WTC11 (cell line): ENCODE results near the gene USH1G. TPM values are rescaled to one million over a fixed set of nuclear protein-coding genes. Genes with fewer than 3 reads are reported as not detected.

Source experiments
- ATAC-seq: fragments of 200-7000 bp; cut with Tn5 transposase; 2 replicates; pipeline ENCODE4 v1.10.0; 2021; ENCODE audit warnings: mild to moderate bottlenecking, moderate library complexity
- CTCF ChIA-PET: fragments of 300-600 bp; sonication (Branson Sonifier 250); formaldehyde crosslinking; loops from one replicate; lab custom pipeline; 2021; ENCODE audit warnings: antibody characterized with exemption; lab: Charles Lee
- POLR2A ChIA-PET: fragments of 350-600 bp; sonication (Branson Sonifier 250); formaldehyde crosslinking; loops from one replicate; lab custom pipeline; 2021; ENCODE audit warnings: antibody characterized with exemption; lab: Charles Lee
- DNase-seq: peaks from one replicate; pipeline ENCODE4 v3.0.0; 2021; ENCODE audit warnings: low spot score
- H3K27ac Mint-ChIP-seq: 2 replicates; pipeline ENCODE4 v1.8.0; 2021; ENCODE audit warnings: mixed read lengths
- H3K27me3 Mint-ChIP-seq: 2 replicates; pipeline ENCODE4 v1.8.0; 2021; ENCODE audit warnings: low read depth, mild to moderate bottlenecking, moderate library complexity, mixed read lengths
- H3K36me3 Mint-ChIP-seq: 2 replicates; pipeline ENCODE4 v1.8.0; 2021; ENCODE audit warnings: mixed read lengths
- H3K4me1 Mint-ChIP-seq: 2 replicates; pipeline ENCODE4 v1.8.0; 2022; ENCODE audit warnings: mixed read lengths
- H3K4me3 Mint-ChIP-seq: 2 replicates; pipeline ENCODE4 v1.8.0; 2021; ENCODE audit warnings: mild to moderate bottlenecking, moderate library complexity, mixed read lengths
- H3K9me3 Mint-ChIP-seq: 2 replicates; pipeline ENCODE4 v1.8.0; 2021; ENCODE audit warnings: mixed read lengths
- ATF1 ChIP-seq: sonication (generic); formaldehyde crosslinking; IDR thresholded peaks from 2 replicates; pipeline ENCODE4 v1.8.1; 2023; ENCODE audit warnings: mild to moderate bottlenecking, moderate library complexity, missing genetic modification reagents
- CREM ChIP-seq: sonication (generic); formaldehyde crosslinking; IDR thresholded peaks from 2 replicates; pipeline ENCODE4 v1.8.1; 2022; ENCODE audit warnings: mild to moderate bottlenecking, missing genetic modification reagents, moderate library complexity
- ELF4 ChIP-seq: sonication (generic); formaldehyde crosslinking; IDR thresholded peaks from 2 replicates; pipeline ENCODE4 v1.8.1; 2022; ENCODE audit warnings: low read depth, mild to moderate bottlenecking, moderate library complexity, missing genetic modification reagents
- EMX1 ChIP-seq: fragments of 250-450 bp; sonication (Bioruptor Pico); IDR thresholded peaks from 2 replicates; pipeline ENCODE4 v1.8.0; 2021; ENCODE audit warnings: mild to moderate bottlenecking
- ESRRA ChIP-seq: sonication (generic); formaldehyde crosslinking; IDR thresholded peaks from 2 replicates; pipeline ENCODE4 v1.8.1; 2022; ENCODE audit warnings: mild to moderate bottlenecking, missing genetic modification reagents, borderline replicate concordance
- HMGA2 ChIP-seq: fragments of 250-450 bp; sonication (Bioruptor Pico); IDR thresholded peaks from 2 replicates; pipeline ENCODE4 v1.4.0; 2021; ENCODE audit warnings: mild to moderate bottlenecking, moderate library complexity
- KAT7 ChIP-seq: sonication (generic); formaldehyde crosslinking; IDR thresholded peaks from 2 replicates; pipeline ENCODE4 v1.8.1; 2023; ENCODE audit warnings: missing genetic modification reagents, mild to moderate bottlenecking, borderline replicate concordance
- NFATC4 ChIP-seq: fragments of 250-450 bp; sonication (Bioruptor Pico); IDR thresholded peaks from 2 replicates; pipeline ENCODE4 v1.9.0; 2021; ENCODE audit warnings: mild to moderate bottlenecking
- NFYB ChIP-seq: sonication (generic); formaldehyde crosslinking; conservative IDR thresholded peaks from 2 replicates; pipeline ENCODE4 v1.8.0; 2022; ENCODE audit warnings: low read depth, missing genetic modification reagents
- OVOL2 ChIP-seq: fragments of 250-450 bp; sonication (Bioruptor Pico); IDR thresholded peaks from 2 replicates; pipeline ENCODE4 v1.9.0; 2021; ENCODE audit warnings: mild to moderate bottlenecking, borderline replicate concordance
- RELA ChIP-seq: sonication (generic); formaldehyde crosslinking; IDR thresholded peaks from 2 replicates; pipeline ENCODE4 v1.8.1; 2022; ENCODE audit warnings: missing genetic modification reagents, mild to moderate bottlenecking, borderline replicate concordance
- SMAD4 ChIP-seq: sonication (generic); formaldehyde crosslinking; IDR thresholded peaks from 2 replicates; pipeline ENCODE4 v1.8.0; 2022; ENCODE audit warnings: mild to moderate bottlenecking, missing genetic modification reagents
- SOX15 ChIP-seq: fragments of 250-450 bp; sonication (Bioruptor Pico); IDR thresholded peaks from 2 replicates; pipeline ENCODE4 v1.9.0; 2021; ENCODE audit warnings: mild to moderate bottlenecking
- TEAD4 ChIP-seq: sonication (generic); formaldehyde crosslinking; IDR thresholded peaks from 2 replicates; pipeline ENCODE4 v1.8.0; 2022; ENCODE audit warnings: mild to moderate bottlenecking, missing genetic modification reagents
- ZNF121 ChIP-seq: sonication (generic); formaldehyde crosslinking; IDR thresholded peaks from 2 replicates; pipeline ENCODE4 v1.8.0; 2023; ENCODE audit warnings: missing genetic modification reagents
- ZNF396 ChIP-seq: fragments of 250-450 bp; sonication (Bioruptor Pico); IDR thresholded peaks from 2 replicates; pipeline ENCODE4 v1.8.0; 2021; ENCODE audit warnings: mild to moderate bottlenecking, moderate library complexity, borderline replicate concordance
- ZNF416 ChIP-seq: fragments of 250-450 bp; sonication (Bioruptor Pico); IDR thresholded peaks from 2 replicates; pipeline ENCODE4 v1.9.0; 2021; ENCODE audit warnings: mild to moderate bottlenecking, inconsistent platforms
- ZNF423 ChIP-seq: fragments of 250-450 bp; sonication (Bioruptor Pico); IDR thresholded peaks from 2 replicates; pipeline ENCODE4 v2.1.2; 2022; ENCODE audit warnings: mild to moderate bottlenecking, moderate library complexity
- total RNA-seq: library from RNA; stranded (reverse); gene quantifications from 3 replicates; pipeline ENCODE4 v1.2.3, GENCODE V29; 2021
- TF ChIP-seq, protein P1 (sequence below): sonication (generic); formaldehyde crosslinking; IDR thresholded peaks from 2 replicates; pipeline ENCODE4 v1.8.1; 2023; ENCODE audit warnings: mild to moderate bottlenecking, missing genetic modification reagents
- TF ChIP-seq, protein P2 (sequence below): sonication (generic); formaldehyde crosslinking; IDR thresholded peaks from 2 replicates; pipeline ENCODE4 v1.8.0; 2022; ENCODE audit warnings: missing genetic modification reagents
- TF ChIP-seq, protein P3 (sequence below): fragments of 250-450 bp; sonication (Bioruptor Pico); IDR thresholded peaks from 2 replicates; pipeline ENCODE4 v2.1.2; 2022; ENCODE audit warnings: mild to moderate bottlenecking, moderate library complexity
- TF ChIP-seq, protein P4 (sequence below): sonication (generic); formaldehyde crosslinking; IDR thresholded peaks from 2 replicates; pipeline ENCODE4 v1.8.1; 2023; ENCODE audit warnings: mild to moderate bottlenecking, missing genetic modification reagents, moderate library complexity

Gene USH1G
- total RNA-seq, 1 experiment from 2014 or later = 1.9 TPM

DNA sequence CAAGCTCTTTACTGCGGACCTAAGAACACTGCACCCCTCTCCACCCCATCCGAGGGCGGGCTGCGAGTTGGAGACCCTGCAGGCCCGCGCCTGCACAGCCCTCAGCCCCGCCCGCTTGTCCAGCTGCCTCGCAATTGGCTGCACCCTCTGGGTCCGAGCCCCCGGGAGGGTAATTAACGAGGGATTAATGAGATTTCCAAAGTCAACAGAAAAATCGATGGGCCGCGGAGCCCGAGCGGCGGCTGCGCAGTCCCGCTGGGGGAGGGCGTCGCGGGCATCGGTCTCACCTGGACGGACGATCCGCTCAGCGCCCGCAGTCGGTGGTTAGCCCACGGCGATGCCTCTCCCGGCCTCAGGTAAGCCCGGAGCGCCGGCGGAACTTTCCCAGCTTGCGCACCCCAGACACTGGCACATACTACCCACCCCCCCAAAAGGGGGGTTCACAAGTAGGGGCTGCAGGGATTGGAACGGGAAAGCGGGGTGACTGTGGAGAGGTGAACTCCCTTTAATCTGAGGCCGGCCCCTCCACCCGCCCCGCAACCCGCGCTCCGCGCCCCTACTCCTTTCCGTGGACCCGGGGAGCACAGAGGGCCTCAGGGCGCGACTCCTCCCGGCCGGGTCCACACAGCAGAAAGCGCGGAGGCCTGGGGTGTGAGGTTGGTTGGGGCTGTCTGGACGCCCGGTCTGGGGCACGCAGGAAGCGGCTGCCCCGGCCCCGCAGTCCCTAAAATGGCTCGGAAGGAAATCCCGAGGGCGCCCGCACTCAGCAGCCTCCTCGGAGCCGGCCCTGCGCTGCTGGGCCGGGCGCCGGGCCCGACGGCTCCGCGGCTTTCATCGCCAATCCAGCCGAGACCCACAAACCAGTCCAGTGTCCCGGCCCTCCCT is 12.8 kb upstream of the USH1G start, which contains the start of gene OTOP3:
Gene OTOP3, plus strand, starts transcription at position 314 of the 885 bp plus-strand sequence. Its CDS starts 24 bp downstream, at position 338.
- H3K27me3 Mint-ChIP-seq = peaks cover 85% of the 10 kb centered on the region
- peak; percentile 54 for ATAC-seq
- TF ChIP-seq, protein P1, sequence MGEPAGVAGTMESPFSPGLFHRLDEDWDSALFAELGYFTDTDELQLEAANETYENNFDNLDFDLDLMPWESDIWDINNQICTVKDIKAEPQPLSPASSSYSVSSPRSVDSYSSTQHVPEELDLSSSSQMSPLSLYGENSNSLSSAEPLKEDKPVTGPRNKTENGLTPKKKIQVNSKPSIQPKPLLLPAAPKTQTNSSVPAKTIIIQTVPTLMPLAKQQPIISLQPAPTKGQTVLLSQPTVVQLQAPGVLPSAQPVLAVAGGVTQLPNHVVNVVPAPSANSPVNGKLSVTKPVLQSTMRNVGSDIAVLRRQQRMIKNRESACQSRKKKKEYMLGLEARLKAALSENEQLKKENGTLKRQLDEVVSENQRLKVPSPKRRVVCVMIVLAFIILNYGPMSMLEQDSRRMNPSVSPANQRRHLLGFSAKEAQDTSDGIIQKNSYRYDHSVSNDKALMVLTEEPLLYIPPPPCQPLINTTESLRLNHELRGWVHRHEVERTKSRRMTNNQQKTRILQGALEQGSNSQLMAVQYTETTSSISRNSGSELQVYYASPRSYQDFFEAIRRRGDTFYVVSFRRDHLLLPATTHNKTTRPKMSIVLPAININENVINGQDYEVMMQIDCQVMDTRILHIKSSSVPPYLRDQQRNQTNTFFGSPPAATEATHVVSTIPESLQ (CRISPR knock-in tag) = no peak
- TF ChIP-seq ZNF416 (no peak), SOX15 (CRISPR knock-in tag) (no peak)
- TF ChIP-seq, protein P2, sequence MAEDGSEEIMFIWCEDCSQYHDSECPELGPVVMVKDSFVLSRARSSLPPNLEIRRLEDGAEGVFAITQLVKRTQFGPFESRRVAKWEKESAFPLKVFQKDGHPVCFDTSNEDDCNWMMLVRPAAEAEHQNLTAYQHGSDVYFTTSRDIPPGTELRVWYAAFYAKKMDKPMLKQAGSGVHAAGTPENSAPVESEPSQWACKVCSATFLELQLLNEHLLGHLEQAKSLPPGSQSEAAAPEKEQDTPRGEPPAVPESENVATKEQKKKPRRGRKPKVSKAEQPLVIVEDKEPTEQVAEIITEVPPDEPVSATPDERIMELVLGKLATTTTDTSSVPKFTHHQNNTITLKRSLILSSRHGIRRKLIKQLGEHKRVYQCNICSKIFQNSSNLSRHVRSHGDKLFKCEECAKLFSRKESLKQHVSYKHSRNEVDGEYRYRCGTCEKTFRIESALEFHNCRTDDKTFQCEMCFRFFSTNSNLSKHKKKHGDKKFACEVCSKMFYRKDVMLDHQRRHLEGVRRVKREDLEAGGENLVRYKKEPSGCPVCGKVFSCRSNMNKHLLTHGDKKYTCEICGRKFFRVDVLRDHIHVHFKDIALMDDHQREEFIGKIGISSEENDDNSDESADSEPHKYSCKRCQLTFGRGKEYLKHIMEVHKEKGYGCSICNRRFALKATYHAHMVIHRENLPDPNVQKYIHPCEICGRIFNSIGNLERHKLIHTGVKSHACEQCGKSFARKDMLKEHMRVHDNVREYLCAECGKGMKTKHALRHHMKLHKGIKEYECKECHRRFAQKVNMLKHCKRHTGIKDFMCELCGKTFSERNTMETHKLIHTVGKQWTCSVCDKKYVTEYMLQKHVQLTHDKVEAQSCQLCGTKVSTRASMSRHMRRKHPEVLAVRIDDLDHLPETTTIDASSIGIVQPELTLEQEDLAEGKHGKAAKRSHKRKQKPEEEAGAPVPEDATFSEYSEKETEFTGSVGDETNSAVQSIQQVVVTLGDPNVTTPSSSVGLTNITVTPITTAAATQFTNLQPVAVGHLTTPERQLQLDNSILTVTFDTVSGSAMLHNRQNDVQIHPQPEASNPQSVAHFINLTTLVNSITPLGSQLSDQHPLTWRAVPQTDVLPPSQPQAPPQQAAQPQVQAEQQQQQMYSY (CRISPR knock-in tag) = no peak
- TF ChIP-seq, all 79 proteins: peak for 0
- Mint-ChIP-seq H3K4me3 (peak within 1 kb of the TSS; percentile 67), H3K9me3 (no peaks in the 10 kb centered on the region), H3K4me1 (peaks cover 2% of the 10 kb centered on the region; the same call in 1 of the 2 replicates), H3K27ac (no peak within 1 kb of the TSS), H3K36me3 (no peaks in the 10 kb centered on the region)
- ChIA-PET POLR2A (no interaction called here), CTCF (interaction anchor here (0.6 to 3.0 kb wide), 14 partner anchors 10 to 145 kb away, joined by 3 to 18 read pairs (median 4); partner anchors contain the start of genes FADS6, FDXR and OTOP2)
- peak; percentile 43 for DNase-seq

DNA sequence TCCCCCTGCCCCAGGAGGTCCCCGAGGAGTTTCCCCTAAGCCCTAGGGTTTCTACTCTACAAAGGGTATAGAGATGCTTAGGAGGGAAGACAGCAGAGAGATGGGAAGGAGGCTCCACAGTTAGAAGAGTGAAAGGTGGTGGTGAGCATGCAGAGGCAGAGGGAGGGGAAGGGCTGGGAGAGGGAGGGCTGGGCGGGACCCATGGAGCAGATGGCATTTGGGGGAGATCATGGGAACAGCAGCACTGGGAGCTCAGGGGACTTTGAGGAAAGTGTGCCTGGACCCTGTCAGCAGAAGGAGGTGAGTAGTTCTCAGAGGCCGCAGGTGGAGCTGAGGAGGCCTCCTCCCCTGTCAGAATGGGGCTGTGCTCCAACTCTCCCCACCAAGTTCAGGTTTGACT is 12.0 kb upstream of the USH1G start:
- peak overlapping the region; percentile 67 for H3K4me3 Mint-ChIP-seq
- H3K36me3 Mint-ChIP-seq = no peaks in the 10 kb centered on the region
- peaks cover 93% of the 10 kb centered on the region for H3K27me3 Mint-ChIP-seq
- H3K4me1 Mint-ChIP-seq = peaks cover 2% of the 10 kb centered on the region; the same call in 1 of the 2 replicates
- H3K27ac Mint-ChIP-seq = no peak overlapping the region
- CTCF ChIA-PET = interaction anchor here (0.6 to 2.1 kb wide), 13 partner anchors 9 to 144 kb away, joined by 3 to 18 read pairs (median 4); partner anchors contain the start of genes FADS6, FDXR and OTOP2
- no peaks in the 10 kb centered on the region for H3K9me3 Mint-ChIP-seq
- no peak for TF ChIP-seq OVOL2
- POLR2A ChIA-PET = no interaction called here
- ATAC-seq (no peak), DNase-seq (no peak)

DNA sequence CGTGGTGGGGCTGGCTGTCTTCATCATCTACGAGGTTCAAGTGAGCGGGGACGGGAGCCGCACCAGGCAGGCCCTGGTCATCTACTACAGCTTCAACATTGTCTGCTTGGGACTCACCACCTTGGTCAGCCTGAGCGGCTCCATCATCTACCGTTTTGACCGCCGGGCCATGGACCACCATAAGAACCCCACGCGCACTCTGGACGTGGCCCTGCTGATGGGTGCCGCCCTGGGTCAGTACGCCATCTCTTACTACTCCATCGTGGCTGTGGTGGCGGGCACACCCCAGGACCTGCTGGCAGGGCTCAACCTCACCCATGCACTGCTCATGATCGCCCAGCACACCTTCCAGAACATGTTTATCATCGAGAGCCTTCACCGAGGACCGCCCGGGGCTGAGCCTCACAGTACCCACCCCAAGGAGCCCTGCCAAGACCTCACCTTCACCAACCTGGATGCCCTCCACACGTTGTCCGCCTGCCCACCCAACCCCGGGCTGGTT is 7.5 kb upstream of the USH1G start:
- DNase-seq = peak; percentile 6
- no peak for ATAC-seq
- peaks cover 91% of the 10 kb centered on the region for H3K27me3 Mint-ChIP-seq
- H3K9me3 Mint-ChIP-seq = no peaks in the 10 kb centered on the region
- no peaks in the 10 kb centered on the region for H3K36me3 Mint-ChIP-seq
- no peak overlapping the region for H3K4me3 Mint-ChIP-seq
- ChIA-PET CTCF (interaction anchor here (1.1 kb wide), 1 partner anchor 27 kb away, joined by 3 read pairs; no protein-coding TSS in a partner anchor), POLR2A (no interaction called here)
- H3K4me1 Mint-ChIP-seq = no peaks in the 10 kb centered on the region; the same call in 1 of the 2 replicates
- no peak overlapping the region for H3K27ac Mint-ChIP-seq
- TF ChIP-seq ZNF423 (CRISPR knock-in tag) (no peak), NFYB (CRISPR knock-in tag) (no peak), ZNF121 (no peak), NFATC4 (CRISPR knock-in tag) (no peak), HMGA2 (no peak), ELF4 (CRISPR knock-in tag) (no peak), ESRRA (no peak), KAT7 (CRISPR knock-in tag) (no peak), TEAD4 (CRISPR knock-in tag) (no peak), EMX1 (CRISPR knock-in tag) (no peak), ZNF396 (CRISPR knock-in tag) (no peak), CREM (no peak), RELA (CRISPR knock-in tag) (no peak), SMAD4 (CRISPR knock-in tag) (no peak), ATF1 (CRISPR knock-in tag) (no peak)
- TF ChIP-seq, protein P3, sequence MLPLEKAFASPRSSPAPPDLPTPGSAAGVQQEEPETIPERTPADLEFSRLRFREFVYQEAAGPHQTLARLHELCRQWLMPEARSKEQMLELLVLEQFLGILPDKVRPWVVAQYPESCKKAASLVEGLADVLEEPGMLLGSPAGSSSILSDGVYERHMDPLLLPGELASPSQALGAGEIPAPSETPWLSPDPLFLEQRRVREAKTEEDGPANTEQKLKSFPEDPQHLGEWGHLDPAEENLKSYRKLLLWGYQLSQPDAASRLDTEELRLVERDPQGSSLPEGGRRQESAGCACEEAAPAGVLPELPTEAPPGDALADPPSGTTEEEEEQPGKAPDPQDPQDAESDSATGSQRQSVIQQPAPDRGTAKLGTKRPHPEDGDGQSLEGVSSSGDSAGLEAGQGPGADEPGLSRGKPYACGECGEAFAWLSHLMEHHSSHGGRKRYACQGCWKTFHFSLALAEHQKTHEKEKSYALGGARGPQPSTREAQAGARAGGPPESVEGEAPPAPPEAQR (CRISPR knock-in tag) = no peak
- TF ChIP-seq, protein P4, sequence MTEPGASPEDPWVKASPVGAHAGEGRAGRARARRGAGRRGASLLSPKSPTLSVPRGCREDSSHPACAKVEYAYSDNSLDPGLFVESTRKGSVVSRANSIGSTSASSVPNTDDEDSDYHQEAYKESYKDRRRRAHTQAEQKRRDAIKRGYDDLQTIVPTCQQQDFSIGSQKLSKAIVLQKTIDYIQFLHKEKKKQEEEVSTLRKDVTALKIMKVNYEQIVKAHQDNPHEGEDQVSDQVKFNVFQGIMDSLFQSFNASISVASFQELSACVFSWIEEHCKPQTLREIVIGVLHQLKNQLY (CRISPR knock-in tag) = no peak
